Rectal smooth muscle tissue (tissue), 1 donor: Measurements from ENCODE around the gene NDEL1.

Experiments
- H3K27ac ChIP-seq: one replicate; pipeline ENCODE4 v1.7.0; 2013; ENCODE audit warnings: low read depth, low read length, inconsistent platforms
- H3K27me3 ChIP-seq: one replicate; pipeline ENCODE4 v1.7.0; 2013; ENCODE audit warnings: low read length; ENCODE audit not compliant: control insufficient read depth, insufficient read depth
- H3K36me3 ChIP-seq: one replicate; pipeline ENCODE4 v1.7.0; 2013; ENCODE audit warnings: low read length; ENCODE audit not compliant: control insufficient read depth, insufficient read depth
- H3K4me1 ChIP-seq: one replicate; pipeline ENCODE4 v1.7.0; 2013; ENCODE audit warnings: low read length; ENCODE audit not compliant: control insufficient read depth, insufficient read depth
- H3K4me3 ChIP-seq: one replicate; pipeline ENCODE4 v1.7.0; 2013; ENCODE audit warnings: low read length
- H3K9ac ChIP-seq: one replicate; pipeline ENCODE4 v1.7.0; 2013; ENCODE audit warnings: low read length

The NDEL1 gene

GRCh38 chr17:8487743-8488142 lies 52.1 kb downstream of the NDEL1 start:
- Histone ChIP-seq H3K27ac (no peak overlapping the region), H3K27me3 (no peaks in the 10 kb centered on the region), H3K4me3 (no peak overlapping the region), H3K9ac (no peak overlapping the region), H3K36me3 (peaks cover 8% of the 10 kb centered on the region), H3K4me1 (no peaks in the 10 kb centered on the region)

- Histone ChIP-seq H3K36me3 (peaks cover 6% of the 10 kb centered on the region), H3K9ac (no peak overlapping the region), H3K4me3 (no peak overlapping the region), H3K27me3 (no peaks in the 10 kb centered on the region), H3K27ac (no peak overlapping the region), H3K4me1 (no peaks in the 10 kb centered on the region)
These were observed 52.8 kb downstream of the NDEL1 start for GRCh38 chr17:8488491-8488890.

GRCh38 chr17:8488901-8489300 lies 53.2 kb downstream of the NDEL1 start:
- Histone ChIP-seq H3K36me3 (peaks cover 7% of the 10 kb centered on the region), H3K4me3 (no peak overlapping the region), H3K27me3 (no peaks in the 10 kb centered on the region), H3K27ac (no peak overlapping the region), H3K4me1 (no peaks in the 10 kb centered on the region), H3K9ac (no peak overlapping the region)

GRCh38 chr17:8489841-8490240 lies 54.2 kb downstream of the NDEL1 start:
- Histone ChIP-seq H3K9ac (no peak overlapping the region), H3K4me3 (no peak overlapping the region), H3K27ac (no peak overlapping the region), H3K4me1 (no peaks in the 10 kb centered on the region), H3K36me3 (peaks cover 7% of the 10 kb centered on the region), H3K27me3 (no peaks in the 10 kb centered on the region)

- Histone ChIP-seq H3K4me3 (no peak overlapping the region), H3K9ac (no peak overlapping the region), H3K4me1 (no peaks in the 10 kb centered on the region), H3K27me3 (no peaks in the 10 kb centered on the region), H3K27ac (no peak overlapping the region), H3K36me3 (peaks cover 7% of the 10 kb centered on the region)
These were observed 54.8 kb downstream of the NDEL1 start for GRCh38 chr17:8490256-8491023.

- no peaks in the 10 kb centered on the region for H3K27me3 ChIP-seq
- no peaks in the 10 kb centered on the region for H3K4me1 ChIP-seq
- peaks cover 10% of the 10 kb centered on the region for H3K36me3 ChIP-seq
- H3K4me3 ChIP-seq = no peak overlapping the region
- no peak overlapping the region for H3K27ac ChIP-seq
- no peak overlapping the region for H3K9ac ChIP-seq
These were observed 56.4 kb downstream of the NDEL1 start for GRCh38 chr17:8492121-8492520.

- Histone ChIP-seq H3K4me3 (no peak overlapping the region), H3K9ac (no peak overlapping the region), H3K27ac (no peak overlapping the region), H3K27me3 (no peaks in the 10 kb centered on the region), H3K4me1 (no peaks in the 10 kb centered on the region), H3K36me3 (peaks cover 8% of the 10 kb centered on the region)
These were observed 58.3 kb downstream of the NDEL1 start for GRCh38 chr17:8494021-8494420.

- peaks cover 8% of the 10 kb centered on the region for H3K36me3 ChIP-seq
- H3K9ac ChIP-seq = no peak overlapping the region
- no peaks in the 10 kb centered on the region for H3K27me3 ChIP-seq
- H3K27ac ChIP-seq = no peak overlapping the region
- H3K4me1 ChIP-seq = no peaks in the 10 kb centered on the region
- H3K4me3 ChIP-seq = no peak overlapping the region
These were observed 58.9 kb downstream of the NDEL1 start for GRCh38 chr17:8494506-8495111.

- no peaks in the 10 kb centered on the region for H3K27me3 ChIP-seq
- H3K9ac ChIP-seq = no peak overlapping the region
- peaks cover 8% of the 10 kb centered on the region for H3K36me3 ChIP-seq
- no peak overlapping the region for H3K27ac ChIP-seq
- no peaks in the 10 kb centered on the region for H3K4me1 ChIP-seq
- no peak overlapping the region for H3K4me3 ChIP-seq
These were observed 60.4 kb downstream of the NDEL1 start for GRCh38 chr17:8496081-8496480.

- Histone ChIP-seq H3K9ac (no peak overlapping the region), H3K27ac (no peak overlapping the region), H3K27me3 (no peaks in the 10 kb centered on the region), H3K4me3 (no peak overlapping the region), H3K4me1 (no peaks in the 10 kb centered on the region), H3K36me3 (peaks cover 3% of the 10 kb centered on the region)
These were observed 63.5 kb downstream of the NDEL1 start for GRCh38 chr17:8499171-8499570.

GRCh38 chr17:8499614-8500013 lies 63.9 kb downstream of the NDEL1 start:
- H3K36me3 ChIP-seq = peaks cover 3% of the 10 kb centered on the region
- H3K27me3 ChIP-seq = no peaks in the 10 kb centered on the region
- H3K9ac ChIP-seq = no peak overlapping the region
- H3K4me1 ChIP-seq = no peaks in the 10 kb centered on the region
- no peak overlapping the region for H3K4me3 ChIP-seq
- H3K27ac ChIP-seq = no peak overlapping the region

- H3K36me3 ChIP-seq = peaks cover 3% of the 10 kb centered on the region
- H3K9ac ChIP-seq = no peak overlapping the region
- H3K4me1 ChIP-seq = no peaks in the 10 kb centered on the region
- H3K27ac ChIP-seq = no peak overlapping the region
- no peak overlapping the region for H3K4me3 ChIP-seq
- H3K27me3 ChIP-seq = no peaks in the 10 kb centered on the region
These were observed 64.9 kb downstream of the NDEL1 start for GRCh38 chr17:8500609-8501008.

GRCh38 chr17:8502126-8502525 lies 66.4 kb downstream of the NDEL1 start:
- H3K4me1 ChIP-seq = no peaks in the 10 kb centered on the region
- no peak overlapping the region for H3K4me3 ChIP-seq
- H3K27me3 ChIP-seq = no peaks in the 10 kb centered on the region
- H3K27ac ChIP-seq = no peak overlapping the region
- H3K36me3 ChIP-seq = no peaks in the 10 kb centered on the region
- no peak overlapping the region for H3K9ac ChIP-seq
